Fibroblast of lung (primary cell): ENCODE data around the gene CLMN. TPM values are rescaled to one million over a fixed set of nuclear protein-coding genes. Genes with fewer than 3 reads are reported as not detected.

Experiments used
- DNase-seq, 2 donors: peaks; one replicate each; pipeline versions ENCODE4 v3.0.0 to v3.0.0-alpha.2; 2010; ENCODE audit warnings: low read depth in 2 of 2
- H2AFZ ChIP-seq: 2 replicates; pipeline ENCODE4 v1.5.1; 2012; ENCODE audit warnings: low read length, control low read depth, inconsistent platforms
- H3K27ac ChIP-seq: 2 replicates; pipeline ENCODE4 v1.5.1; 2011; ENCODE audit warnings: low read length, control low read depth; ENCODE audit not compliant: insufficient read depth
- H3K27me3 ChIP-seq: 2 replicates; pipeline ENCODE4 v1.5.1; 2011; ENCODE audit warnings: mild to moderate bottlenecking, low read length; ENCODE audit not compliant: control insufficient read depth, insufficient read depth
- H3K36me3 ChIP-seq: 2 replicates; pipeline ENCODE4 v1.5.1; 2011; ENCODE audit warnings: low read length; ENCODE audit not compliant: control insufficient read depth, insufficient read depth
- H3K4me1 ChIP-seq: 2 replicates; pipeline ENCODE4 v1.5.1; 2011; ENCODE audit warnings: low read length; ENCODE audit not compliant: control insufficient read depth, insufficient read depth; ENCODE audit errors: extremely low read depth
- H3K4me2 ChIP-seq: 2 replicates; pipeline ENCODE4 v1.5.1; 2011; ENCODE audit warnings: low read length, control low read depth; ENCODE audit not compliant: insufficient read depth; ENCODE audit errors: extremely low read depth
- H3K4me3 ChIP-seq, 4 experiments: fragments of 200-600 bp in 1 of 4; sonication (generic) in 1 of 4; replicated peaks in 1 of 4; 2 replicates each; pipeline ENCODE4 v1.5.1; 2011 to 2016; ENCODE audit warnings: low read length in 4 of 4, low read depth in 3 of 4, mild to moderate bottlenecking in 3 of 4, control low read depth in 2 of 4, inconsistent platforms in 1 of 4, mixed read lengths in 1 of 4; ENCODE audit not compliant: insufficient read depth in 1 of 4; ENCODE audit errors: control extremely low read depth in 1 of 4
- H3K79me2 ChIP-seq: 2 replicates; pipeline ENCODE4 v1.5.1; 2012; ENCODE audit warnings: mild to moderate bottlenecking, low read length, inconsistent platforms; ENCODE audit not compliant: control insufficient read depth, insufficient read depth
- H3K9ac ChIP-seq: 2 replicates; pipeline ENCODE4 v1.5.1; 2011; ENCODE audit warnings: mild to moderate bottlenecking, low read length, control low read depth; ENCODE audit not compliant: insufficient read depth
- H3K9me3 ChIP-seq: 2 replicates; pipeline ENCODE4 v1.5.1; 2012; ENCODE audit warnings: low read depth, low read length; ENCODE audit not compliant: control insufficient read depth, insufficient read depth
- H4K20me1 ChIP-seq: 2 replicates; pipeline ENCODE4 v1.5.1; 2011; ENCODE audit warnings: low read length; ENCODE audit not compliant: control insufficient read depth, insufficient read depth; ENCODE audit errors: extremely low read depth
- CTCF ChIP-seq, 2 donors: IDR thresholded peaks in 1 of 2; conservative IDR thresholded peaks in 1 of 2; 1 replicate in 1 of 2; 2 replicates in 1 of 2; pipeline ENCODE4 v1.5.1; 2011 to 2012; ENCODE audit warnings: low read length in 2 of 2, control low read depth in 1 of 2, inconsistent platforms in 1 of 2, low read depth in 1 of 2, mild to moderate bottlenecking in 1 of 2
- EZH2 ChIP-seq: IDR thresholded peaks from 2 replicates; pipeline ENCODE4 v1.5.1; 2012; ENCODE audit warnings: low read length, control low read depth, mild to moderate bottlenecking; ENCODE audit errors: missing control alignments
- polyA plus RNA-seq, 2 donors: library from polyadenylated mRNA; depleted of rRNA in 1 of 2; stranded (reverse) in 1 of 2; unstranded in 1 of 2; fragments of >200 nt; gene quantifications; 2 replicates each; pipeline ENCODE4 v1.2.1, GENCODE V29; 2011 to 2012; ENCODE audit warnings: missing spikeins in 1 of 2
- total RNA-seq: library from RNA; depleted of rRNA; stranded (reverse); fragments of >200 nt; gene quantifications from 2 replicates; pipeline ENCODE4 v1.2.1, GENCODE V29; 2014

CLMN gene
- total and polyA plus RNA-seq, 2 donors (not counting 1 experiment from before 2014, with no cell fraction given), result 0.83 to 2.7 TPM

GRCh38 chr14:95308073-95308472 is 11.6 kb downstream of the CLMN start:
- no peak for DNase-seq
- Histone ChIP-seq H3K4me3 (no peak overlapping the region), H4K20me1 (no peaks in the 10 kb centered on the region), H3K9me3 (no peaks in the 10 kb centered on the region), H2AFZ (no peak overlapping the region), H3K4me1 (no peaks in the 10 kb centered on the region), H3K79me2 (no peaks in the 10 kb centered on the region), H3K9ac (no peak overlapping the region), H3K27ac (no peak overlapping the region), H3K27me3 (no peaks in the 10 kb centered on the region), H3K36me3 (no peaks in the 10 kb centered on the region), H3K4me2 (no peak overlapping the region)
- no peak for TF ChIP-seq CTCF (conservative IDR thresholded peaks at IDR 0.05 in 1 of 2, IDR thresholded peaks at IDR 0.05 in 1 of 2; ENCODE audit: low read depth in 1 of 2, low read length in 2 of 2)
- no peak for TF ChIP-seq EZH2

- H3K4me1 ChIP-seq, result no peaks in the 10 kb centered on the region
- no peaks in the 10 kb centered on the region for H4K20me1 ChIP-seq
- no peak overlapping the region for H3K27ac ChIP-seq
- H3K9ac ChIP-seq, result no peak overlapping the region
- H3K79me2 ChIP-seq, result no peaks in the 10 kb centered on the region
- H3K4me2 ChIP-seq, result no peak overlapping the region
- peak in 1 of 2 donors; percentile 42 for DNase-seq
- H3K9me3 ChIP-seq, result no peaks in the 10 kb centered on the region
- H3K27me3 ChIP-seq, result no peaks in the 10 kb centered on the region
- H3K4me3 ChIP-seq, result no peak overlapping the region
- TF ChIP-seq EZH2 (no peak), CTCF (conservative IDR thresholded peaks at IDR 0.05 in 1 of 2, IDR thresholded peaks at IDR 0.05 in 1 of 2; ENCODE audit: low read depth in 1 of 2, low read length in 2 of 2) (no peak)
- H2AFZ ChIP-seq, result no peak overlapping the region
- H3K36me3 ChIP-seq, result no peaks in the 10 kb centered on the region
These were observed 12.2 kb downstream of the CLMN start for GRCh38 chr14:95307402-95308041.

- H3K79me2 ChIP-seq, result no peaks in the 10 kb centered on the region
These were observed 13.8 kb downstream of the CLMN start for GRCh38 chr14:95305940-95306339.

More at GRCh38 chr14:95305940-95306339, 13.8 kb downstream of the CLMN start:
- Histone ChIP-seq H3K4me3 (no peak overlapping the region), H2AFZ (no peak overlapping the region), H3K36me3 (no peaks in the 10 kb centered on the region), H3K27ac (no peak overlapping the region), H3K27me3 (no peaks in the 10 kb centered on the region), H3K9me3 (no peaks in the 10 kb centered on the region), H4K20me1 (no peaks in the 10 kb centered on the region), H3K4me2 (no peak overlapping the region), H3K9ac (no peak overlapping the region), H3K4me1 (no peaks in the 10 kb centered on the region)
- no peak for DNase-seq
- no peak for TF ChIP-seq EZH2
- no peak for TF ChIP-seq CTCF (conservative IDR thresholded peaks at IDR 0.05 in 1 of 2, IDR thresholded peaks at IDR 0.05 in 1 of 2; ENCODE audit: low read depth in 1 of 2, low read length in 2 of 2)
